Nucleus accumbens (tissue), 56 donors: ENCODE data around the gene HM13.
"Not testable (repeated sequence)": the region's sequence is repeated elsewhere in the genome, so short reads cannot be mapped to it uniquely, and the experiment has no call there.

Experiments used
- DNase-seq, 56 donors: peaks; one replicate each; lab custom pipeline; 2025; lab: John Stamatoyannopoulos, UW

The HM13 gene

DNA sequence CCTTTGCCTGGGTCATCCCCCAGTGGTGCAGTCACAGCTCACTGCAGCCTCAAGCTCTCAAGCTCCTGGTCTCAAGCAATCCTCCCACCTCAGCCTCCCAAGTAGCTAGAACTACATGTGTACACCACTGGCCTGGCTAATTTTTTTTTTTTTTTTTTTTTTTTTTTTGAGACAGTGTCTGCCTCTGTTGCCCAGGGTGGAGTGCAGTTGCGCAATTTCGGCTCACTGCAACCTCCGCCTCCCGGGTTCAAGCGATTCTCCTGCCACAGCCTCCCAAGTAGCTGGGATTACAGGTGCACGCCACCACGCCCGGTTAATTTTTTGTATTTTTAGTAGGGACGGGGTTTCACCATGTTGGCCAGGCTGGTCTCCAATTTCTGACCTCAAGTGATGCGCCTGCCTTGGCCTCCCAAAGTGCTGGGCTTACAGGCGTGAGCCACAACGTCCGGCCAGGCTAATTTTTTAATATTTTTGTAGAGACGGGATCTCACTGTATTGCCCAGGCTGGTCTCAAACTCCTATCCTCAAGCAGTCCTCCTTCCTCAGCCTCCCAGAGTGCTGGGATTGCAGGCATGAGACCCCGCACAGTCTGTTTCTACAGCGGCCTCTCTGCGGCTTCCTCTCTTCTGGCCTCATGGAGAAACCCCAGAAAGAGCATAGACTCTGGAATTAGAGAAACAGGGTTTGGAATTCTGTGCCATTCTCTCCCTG lies 65.9 kb downstream of the HM13 start:
- DNase-seq, result not testable (repeated sequence)

DNA sequence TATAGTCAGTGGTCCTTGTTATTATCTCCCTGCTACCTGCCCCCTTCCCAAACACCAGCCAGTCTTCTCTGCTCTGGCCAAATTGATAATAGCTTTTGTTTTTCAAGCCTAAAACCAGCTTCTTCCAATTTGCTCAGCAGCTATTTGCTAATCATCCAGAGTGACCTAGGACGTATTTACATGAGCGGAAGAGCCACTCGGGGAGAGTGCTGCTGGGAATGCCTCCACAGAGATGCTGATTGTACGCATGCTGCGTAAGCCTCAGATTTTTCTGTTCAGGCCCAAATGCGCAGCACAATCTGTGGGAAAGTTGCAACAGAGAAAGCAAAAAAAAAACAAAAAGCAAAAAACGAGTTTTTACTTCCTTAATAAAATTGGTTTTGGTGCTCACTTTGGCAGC lies 66.5 kb downstream of the HM13 start:
- no peak for DNase-seq

DNA sequence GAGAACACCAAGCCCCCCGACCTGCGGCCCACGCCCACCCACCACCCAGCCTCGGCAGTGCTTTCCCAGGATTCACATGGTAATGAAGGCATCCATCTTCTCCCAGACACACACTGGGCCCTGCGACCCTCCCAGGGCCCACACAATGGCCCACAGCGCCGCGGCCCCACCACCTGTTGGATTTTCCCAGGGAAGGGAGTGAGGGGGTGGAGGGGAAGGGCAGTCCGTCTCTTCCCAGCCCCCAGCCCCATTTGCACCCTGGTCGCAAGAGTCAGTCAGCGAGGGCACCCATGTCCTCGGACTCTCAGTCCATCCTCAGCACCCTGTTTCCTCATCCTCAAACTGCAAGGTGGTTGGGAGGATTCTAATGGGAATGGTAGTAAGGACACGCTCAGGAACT lies 67.1 kb downstream of the HM13 start:
- DNase-seq, result no peak

GRCh38 chr20:31587545-31588389 lies 73.5 kb downstream of the HM13 start:
- peak in 10 of 56 donors; percentile 6 to 72 (median 22) for DNase-seq

GRCh38 chr20:31590717-31591225 lies 76.5 kb downstream of the HM13 start:
- DNase-seq, result no peak

DNA sequence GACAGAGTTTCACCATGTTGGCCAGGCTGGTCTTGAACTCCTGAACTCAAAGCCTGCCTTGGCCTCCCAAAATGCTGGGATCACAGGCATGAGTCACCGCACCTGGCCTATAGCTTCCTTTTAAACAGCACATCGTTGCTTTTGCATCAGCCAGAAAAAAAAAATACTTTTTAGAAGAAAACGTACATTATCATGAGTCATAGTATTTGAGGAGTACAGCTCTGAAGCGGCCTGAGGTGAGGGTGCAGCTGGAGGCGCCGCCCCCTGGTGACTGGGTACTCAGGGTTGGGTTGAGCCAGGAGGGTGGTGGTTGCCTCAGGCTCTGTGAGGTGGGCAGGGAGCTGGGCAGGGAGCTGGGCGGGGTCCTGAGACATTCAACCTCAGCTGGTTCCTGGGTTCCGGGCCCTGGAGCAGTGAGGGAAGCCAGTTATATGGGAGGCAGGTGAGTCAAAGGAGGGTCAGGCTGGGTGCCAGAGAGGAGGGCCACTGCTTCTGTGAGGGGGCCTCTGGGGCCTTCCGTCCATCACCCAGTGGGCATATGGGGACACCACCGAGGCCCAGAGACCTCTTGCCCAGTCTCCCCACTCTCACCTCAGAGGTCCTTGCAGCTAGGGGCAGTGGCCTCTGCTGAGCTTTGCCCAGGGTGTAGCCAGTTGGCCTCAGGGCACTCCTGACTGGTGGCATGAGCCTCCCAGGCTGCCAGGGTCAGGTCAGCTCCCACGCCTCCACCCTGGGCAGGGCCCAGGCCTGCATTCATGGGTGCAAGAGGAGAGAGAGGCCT lies 79.2 kb downstream of the HM13 start:
- no peak for DNase-seq

GRCh38 chr20:31594002-31594557 lies 79.8 kb downstream of the HM13 start:
- DNase-seq, result no peak

DNA sequence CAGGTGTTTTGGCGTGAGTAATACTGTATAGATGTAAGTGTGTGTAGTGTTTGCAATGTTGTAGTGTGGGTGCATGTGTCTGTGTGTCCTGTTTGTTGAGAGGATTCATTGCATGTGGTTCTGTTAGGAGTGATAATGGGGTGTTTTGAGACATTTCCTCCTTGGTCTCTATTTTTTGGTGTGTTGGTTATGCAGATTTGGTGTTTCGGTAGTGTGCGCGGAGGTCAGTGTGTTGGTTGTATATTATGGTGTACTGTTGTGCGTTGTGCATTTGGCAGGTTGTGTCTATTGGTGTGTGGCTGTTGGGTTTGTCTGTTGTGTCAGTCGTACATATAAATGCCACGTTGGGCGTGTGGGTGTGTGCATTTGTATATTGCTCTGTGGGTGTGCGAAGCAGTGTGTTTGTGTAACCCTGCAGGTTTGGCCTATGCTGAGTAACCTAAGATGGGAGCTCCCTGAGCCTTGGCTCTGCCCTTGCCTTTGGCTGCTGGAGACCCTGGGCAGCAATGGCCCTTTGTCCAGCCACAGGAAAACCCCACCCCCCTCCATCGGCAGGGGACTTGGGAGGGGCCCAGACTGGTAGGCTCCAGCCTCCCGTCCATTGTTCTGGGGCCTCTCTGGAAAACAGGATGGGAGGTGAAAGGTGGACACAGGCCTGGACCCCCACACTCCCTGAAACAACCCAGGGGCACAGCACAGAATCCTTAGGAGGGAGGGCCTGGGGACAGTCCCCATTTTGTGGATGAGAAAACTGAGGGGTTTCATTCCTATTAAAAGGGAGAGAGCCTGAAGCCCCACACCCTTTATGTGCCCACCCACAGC lies 80.5 kb downstream of the HM13 start:
- DNase-seq, result no peak

DNA sequence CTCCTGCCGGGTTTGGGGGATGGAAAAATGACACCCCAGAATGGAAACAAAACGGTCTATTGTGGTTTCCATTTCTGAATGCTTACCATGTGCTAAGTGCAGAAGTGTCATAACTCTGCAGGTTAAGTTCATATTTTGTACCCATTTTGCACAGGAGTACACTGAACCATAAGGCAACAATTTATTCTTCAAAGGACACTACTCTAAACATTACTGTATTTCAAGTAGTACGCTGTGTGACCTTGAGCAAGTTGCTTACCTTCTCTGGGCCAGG lies 81.1 kb downstream of the HM13 start:
- DNase-seq, result no peak

GRCh38 chr20:31595654-31596411 lies 81.6 kb downstream of the HM13 start:
- peak in 10 of 56 donors; percentile 2 to 61 (median 28) for DNase-seq

- not testable (repeated sequence) for DNase-seq
Measured at GRCh38 chr20:31596412-31596715, 82.1 kb downstream of the HM13 start.

GRCh38 chr20:31596831-31597480 lies 82.7 kb downstream of the HM13 start:
- DNase-seq, result no peak

DNA sequence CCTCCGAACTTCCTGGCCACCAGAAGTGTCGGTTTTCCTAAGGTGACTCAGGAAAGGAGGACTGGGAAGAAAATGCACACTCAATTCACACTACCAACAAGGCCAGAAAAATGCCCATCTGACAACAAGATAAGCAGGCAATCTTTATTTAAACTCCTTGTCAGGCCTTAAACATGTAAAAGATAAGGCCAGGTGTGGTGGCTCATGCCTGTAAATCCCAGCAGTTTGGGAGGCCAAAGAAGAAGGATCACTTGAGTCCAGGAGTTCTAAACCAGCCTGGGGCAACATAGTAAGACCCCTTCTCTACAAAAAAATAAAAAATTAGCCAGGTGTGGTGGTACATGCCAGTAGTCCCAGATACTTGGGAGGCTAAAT lies 83.2 kb downstream of the HM13 start:
- no peak for DNase-seq

DNA sequence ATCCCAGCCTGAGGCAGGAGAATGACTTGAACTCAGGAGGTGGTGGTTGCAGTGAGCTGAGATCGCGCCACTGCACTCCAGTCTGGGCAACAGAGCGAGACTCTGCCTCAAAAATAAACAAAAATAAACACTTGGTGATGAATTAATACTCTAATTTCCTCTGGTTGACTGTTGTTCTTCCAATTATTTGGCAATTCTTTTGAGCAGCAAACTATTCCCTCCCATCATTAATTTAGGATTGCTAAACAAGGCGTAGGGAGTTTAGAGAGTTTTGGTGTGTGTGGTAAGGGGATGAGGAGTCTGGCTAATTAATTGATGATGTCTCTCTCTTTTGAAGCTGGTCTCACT lies 88.2 kb downstream of the HM13 start:
- DNase-seq, result no peak

DNA sequence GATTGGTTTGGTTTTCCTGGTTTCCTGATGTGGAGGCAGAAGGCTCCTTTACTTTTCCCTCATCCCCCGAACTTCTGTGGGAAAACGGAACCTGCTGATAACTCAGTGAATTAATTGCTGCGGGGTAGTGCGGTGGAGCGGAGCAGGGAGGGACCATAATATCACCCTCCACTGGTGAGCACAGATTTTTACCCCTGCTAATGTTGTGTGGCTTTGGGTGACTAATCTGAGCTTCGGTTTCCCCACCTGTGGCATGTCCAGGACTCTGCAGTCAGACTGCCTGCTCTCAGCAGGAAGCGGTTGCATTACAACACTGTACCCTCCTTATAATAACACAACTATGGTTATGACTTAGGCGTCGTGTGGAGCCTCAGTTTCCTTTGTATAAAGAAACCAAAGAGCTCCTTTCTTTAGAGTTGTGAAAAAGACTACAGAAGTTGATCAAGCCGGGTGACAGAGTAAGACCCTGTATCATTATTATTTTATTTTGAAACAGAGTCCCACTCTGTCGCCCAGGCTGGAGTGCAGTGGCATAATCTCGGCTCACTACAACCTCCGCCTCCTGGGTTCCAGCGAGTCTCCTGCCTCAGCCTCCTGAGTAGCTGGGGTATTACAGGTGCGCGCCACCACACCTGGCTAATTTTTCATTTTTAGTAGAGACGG lies 88.7 kb downstream of the HM13 start:
- DNase-seq, result no peak

DNA sequence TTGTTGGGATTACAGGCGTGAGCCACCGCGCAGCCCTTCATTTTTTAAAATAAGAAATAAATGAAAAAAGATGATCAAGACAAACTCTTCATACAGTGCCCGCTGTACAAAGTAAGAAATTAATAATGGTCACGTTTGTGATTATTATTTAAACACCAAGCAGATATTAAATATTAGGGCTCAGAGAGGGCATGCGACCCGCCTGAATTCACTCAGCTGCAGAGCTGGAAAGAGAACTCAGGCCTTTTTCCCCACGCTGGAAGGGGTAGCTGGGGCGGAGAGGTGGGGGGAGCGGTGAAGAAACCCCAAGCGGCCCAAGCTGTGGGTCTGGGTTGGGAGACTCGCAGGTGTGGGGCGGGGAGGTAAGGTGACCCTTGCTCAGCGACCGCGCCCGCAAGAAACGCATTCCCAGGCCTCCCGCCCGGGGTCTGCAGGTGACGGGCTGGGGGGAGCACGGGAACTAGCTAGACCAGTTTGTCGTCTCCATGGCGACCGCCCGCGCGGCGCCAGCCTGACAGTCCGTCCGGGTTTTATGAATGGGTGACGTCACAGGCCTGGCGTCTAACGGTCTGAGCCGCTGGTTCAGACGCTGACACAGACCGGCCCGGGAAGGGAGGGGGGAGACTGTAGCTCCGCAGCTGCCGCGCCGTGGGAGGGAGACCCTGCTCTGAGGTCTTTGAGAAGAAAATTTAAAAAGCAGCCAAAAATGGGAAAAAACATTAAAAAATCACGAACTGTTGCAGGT lies 89.8 kb downstream of the HM13 start:
- DNase-seq, result peak in 54 of 56 donors; percentile 21 to 98 (median 86)

DNA sequence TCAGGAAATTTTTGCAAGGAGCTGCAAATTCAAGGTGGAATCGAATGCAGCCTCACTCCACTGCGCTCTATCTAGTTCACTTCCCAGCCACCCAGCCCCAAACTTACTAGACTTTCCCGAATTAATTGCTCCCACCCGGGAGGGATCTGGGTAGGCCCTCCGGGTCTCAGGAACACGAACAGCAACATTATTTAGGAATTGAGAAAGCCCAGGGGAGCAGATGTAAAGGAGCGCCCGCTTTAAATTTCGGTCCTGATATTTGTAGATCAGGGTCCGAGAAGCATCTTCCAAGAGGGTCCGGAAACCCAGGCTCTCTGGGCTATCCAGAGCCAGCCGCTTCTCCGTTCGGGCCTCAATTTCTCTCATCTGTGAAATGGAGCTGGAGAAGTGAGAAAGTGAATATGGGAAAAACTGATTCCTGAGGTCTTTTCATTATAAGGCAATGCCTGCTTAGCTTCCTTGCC lies 90.4 kb downstream of the HM13 start:
- DNase-seq, result peak in 1 of 56 donors; percentile 38
